Prostate gland (tissue), 2 donors: Measurements from ENCODE around the gene SON. TPM values are rescaled to one million over a fixed set of nuclear protein-coding genes. Genes with fewer than 3 reads are reported as not detected.
"Not testable (repeated sequence)": the region's sequence is repeated elsewhere in the genome, so short reads cannot be mapped to it uniquely, and the experiment has no call there.

Source experiments
- DNase-seq: peaks from one replicate; pipeline ENCODE4 v3.0.0-alpha.2; 2019; ENCODE audit warnings: low spot score
- H3K27ac ChIP-seq, 2 donors: fragments of 200-600 bp; sonication (generic); 2 replicates each; pipeline ENCODE4 v1.5.1; 2017 to 2019
- H3K27me3 ChIP-seq: fragments of 200-600 bp; sonication (generic); replicated peaks from 2 replicates; pipeline ENCODE4 v1.5.1; 2019; ENCODE audit not compliant: insufficient read depth
- H3K36me3 ChIP-seq, 2 donors: fragments of 200-600 bp; sonication (generic); 1 replicate in 1 of 2; 2 replicates in 1 of 2; pipeline versions ENCODE4 v1.5.1 to v1.8.1; 2017 to 2019
- H3K4me1 ChIP-seq: fragments of 200-600 bp; sonication (generic); replicated peaks from 2 replicates; pipeline ENCODE4 v1.5.1; 2019
- H3K4me3 ChIP-seq, 2 donors: fragments of 200-600 bp; sonication (generic); 2 replicates each; pipeline ENCODE4 v1.5.1; 2017 to 2019
- H3K9me3 ChIP-seq: fragments of 200-600 bp; sonication (generic); 2 replicates; pipeline ENCODE4 v1.5.1; 2017
- CTCF ChIP-seq, 4 experiments: fragments of 200-600 bp in 2 of 4; fragments of 450-650 bp in 2 of 4; sonication (generic) in 2 of 4; IDR thresholded peaks; 1 replicate in 3 of 4; 2 replicates in 1 of 4; pipeline ENCODE4 v1.5.1; 2016 to 2019; ENCODE audit warnings: antibody characterized with exemption in 4 of 4, mild to moderate bottlenecking in 2 of 4, moderate library complexity in 2 of 4
- POLR2A ChIP-seq: fragments of 450-650 bp; IDR thresholded peaks from one replicate; pipeline ENCODE4 v1.6.1; 2016; ENCODE audit warnings: antibody characterized with exemption, mild to moderate bottlenecking
- POLR2AphosphoS5 ChIP-seq: sonication (generic); formaldehyde crosslinking; IDR thresholded peaks from one replicate; pipeline ENCODE4 v1.6.1; 2017; ENCODE audit warnings: antibody characterized with exemption
- WGBS: methylation state at CpG from one replicate; pipeline ENCODE4 v1.1.5; 2018; 5-methylcytosine and 5-hydroxymethylcytosine counted together
- intact Hi-C: fragments of 100-400 bp; cut with DNase I; formaldehyde crosslinking; loops from one replicate; pipeline ENCODE4 v1.14.2; 2022
- total RNA-seq, 2 donors: library from RNA; depleted of rRNA; stranded (reverse); fragments of >200 nt; gene quantifications; one replicate each; pipeline ENCODE4 v1.1.0, GENCODE V29; 2016

Gene SON
- total RNA-seq, 2 donors from 2014 or later, result 213 to 222 TPM

- no peak overlapping the region for H3K4me3 ChIP-seq
- intact Hi-C loops, result no loop called here
- 97% methylated on average over 8 of the region's 8 CpGs for WGBS
- DNase-seq, result no peak
- no peaks in the 10 kb centered on the region for H3K4me1 ChIP-seq
- no peaks in the 10 kb centered on the region for H3K9me3 ChIP-seq
- TF ChIP-seq POLR2A (no peak), CTCF (IDR thresholded peaks at IDR 0.05) (no peak), POLR2AphosphoS5 (no peak)
- peaks cover 0 to 5% of the 10 kb centered on the region in 2 donors for H3K36me3 ChIP-seq
- no peak overlapping the region for H3K27ac ChIP-seq
- H3K27me3 ChIP-seq, result no peaks in the 10 kb centered on the region
These were observed 37.0 kb upstream of the SON start for GRCh38 chr21:33505833-33506232.

- 100% methylated on average over 1 of the region's 1 CpG for WGBS
- intact Hi-C loops, result not testable (repeated sequence)
These were observed 35.8 kb upstream of the SON start for GRCh38 chr21:33507003-33507402.

GRCh38 chr21:33510826-33511225 lies 32.0 kb upstream of the SON start:
- H3K36me3 ChIP-seq, result peaks cover 2 to 10% of the 10 kb centered on the region in 2 donors
- no peak overlapping the region for H3K27ac ChIP-seq
- H3K9me3 ChIP-seq, result no peaks in the 10 kb centered on the region
- no peak for TF ChIP-seq CTCF (IDR thresholded peaks at IDR 0.05)
- TF ChIP-seq POLR2AphosphoS5, result no peak
- no peak for TF ChIP-seq POLR2A
- H3K4me3 ChIP-seq, result no peak overlapping the region
- intact Hi-C loops, result no loop called here
- no peaks in the 10 kb centered on the region for H3K27me3 ChIP-seq
- no peak for DNase-seq
- 91% methylated on average over 8 of the region's 8 CpGs for WGBS
- no peaks in the 10 kb centered on the region for H3K4me1 ChIP-seq

More at GRCh38 chr21:33507003-33507402, 35.8 kb upstream of the SON start:
- not testable (repeated sequence) for H3K36me3 ChIP-seq, H3K27ac ChIP-seq, H3K4me3 ChIP-seq, DNase-seq, H3K4me1 ChIP-seq, H3K9me3 ChIP-seq, H3K27me3 ChIP-seq

GRCh38 chr21:33511639-33512038 lies 31.2 kb upstream of the SON start:
- H3K4me3 ChIP-seq, result no peak overlapping the region
- TF ChIP-seq CTCF (IDR thresholded peaks at IDR 0.05) (no peak), POLR2AphosphoS5 (no peak), POLR2A (no peak)
- no peak for DNase-seq
- no peaks in the 10 kb centered on the region for H3K9me3 ChIP-seq
- no peaks in the 10 kb centered on the region for H3K27me3 ChIP-seq
- H3K27ac ChIP-seq, result no peak overlapping the region
- H3K4me1 ChIP-seq, result no peaks in the 10 kb centered on the region
- intact Hi-C loops, result no loop called here
- WGBS, result 95% methylated on average over 4 of the region's 4 CpGs
- H3K36me3 ChIP-seq, result peaks cover 2 to 10% of the 10 kb centered on the region in 2 donors

GRCh38 chr21:33512481-33512880 lies 30.4 kb upstream of the SON start:
- 97% methylated on average over 3 of the region's 3 CpGs for WGBS
- TF ChIP-seq POLR2AphosphoS5, result no peak
- no peak for TF ChIP-seq POLR2A
- no peak for TF ChIP-seq CTCF (IDR thresholded peaks at IDR 0.05)
- Histone ChIP-seq H3K27ac (no peak overlapping the region), H3K27me3 (no peaks in the 10 kb centered on the region), H3K9me3 (no peaks in the 10 kb centered on the region), H3K4me1 (no peaks in the 10 kb centered on the region), H3K4me3 (no peak overlapping the region), H3K36me3 (peaks cover 7 to 10% of the 10 kb centered on the region in 2 donors)
- no peak for DNase-seq
- intact Hi-C loops, result no loop called here
